Neural cell (in vitro differentiated cells): Measurements from ENCODE around the gene EFEMP1. TPM values are rescaled to one million over a fixed set of nuclear protein-coding genes. Genes with fewer than 3 reads are reported as not detected.

Source experiments
- H2AFZ ChIP-seq: fragments of 200-600, 300-800 bp; sonication (generic), shearing (Covaris generic); 2 replicates; pipeline ENCODE4 v1.6.0; 2014; ENCODE audit warnings: low read depth, mild to moderate bottlenecking, antibody characterized with exemption, low read length, moderate library complexity
- H3F3A ChIP-seq: fragments of 200-600 bp; shearing (Covaris generic); 2 replicates; pipeline ENCODE4 v1.6.1; 2016; ENCODE audit warnings: mild to moderate bottlenecking, moderate library complexity, mixed read lengths, antibody characterized with exemption, low read length; ENCODE audit not compliant: insufficient read depth, poor library complexity, severe bottlenecking
- H3K27ac ChIP-seq: fragments of 200-600, 300-800 bp; sonication (generic), shearing (Covaris generic); 2 replicates; pipeline ENCODE4 v1.5.1; 2014; ENCODE audit warnings: mild to moderate bottlenecking, low read length, moderate library complexity
- H3K27me3 ChIP-seq: fragments of 300-800, 200-600 bp; sonication (generic), shearing (Covaris generic); 2 replicates; pipeline ENCODE4 v1.6.0; 2014; ENCODE audit warnings: mild to moderate bottlenecking, low read depth, low read length, moderate library complexity; ENCODE audit not compliant: insufficient read depth
- H3K36me3 ChIP-seq: fragments of 300-800, 200-600 bp; sonication (generic), shearing (Covaris generic); 2 replicates; pipeline ENCODE4 v1.5.1; 2014; ENCODE audit warnings: mild to moderate bottlenecking, antibody characterized with exemption, low read length, moderate library complexity; ENCODE audit not compliant: insufficient read depth
- H3K4me2 ChIP-seq: fragments of 300-800, 200-600 bp; sonication (generic), shearing (Covaris generic); 2 replicates; pipeline ENCODE4 v1.6.0; 2014; ENCODE audit warnings: mild to moderate bottlenecking, low read length
- H3K4me3 ChIP-seq: fragments of 300-800, 200-600 bp; sonication (generic), shearing (Covaris generic); 2 replicates; pipeline ENCODE4 v1.5.1; 2014; ENCODE audit warnings: mild to moderate bottlenecking, low read length, moderate library complexity
- H3K79me2 ChIP-seq: fragments of 200-600 bp; shearing (Covaris generic); replicated peaks from 2 replicates; pipeline ENCODE4 v1.6.0; 2014; ENCODE audit warnings: mild to moderate bottlenecking, low read length, moderate library complexity; ENCODE audit not compliant: insufficient read depth
- H3K9ac ChIP-seq: fragments of 300-800, 200-600 bp; sonication (generic), shearing (Covaris generic); 2 replicates; pipeline ENCODE4 v1.6.1; 2016; ENCODE audit warnings: mild to moderate bottlenecking, low read length, mixed read lengths
- H3K9me2 ChIP-seq: fragments of 200-600 bp; shearing (Covaris generic); 2 replicates; pipeline ENCODE4 v1.6.1; 2016; ENCODE audit warnings: mild to moderate bottlenecking, low read length, mixed read lengths; ENCODE audit not compliant: insufficient read depth
- H3K9me3 ChIP-seq: fragments of 200-600, 300-800 bp; sonication (generic), shearing (Covaris generic); 2 replicates; pipeline ENCODE4 v1.6.1; 2016; ENCODE audit warnings: mild to moderate bottlenecking, mixed run types, low read length, moderate library complexity, mixed read lengths
- H4K20me1 ChIP-seq: fragments of 200-600 bp; shearing (Covaris generic); 2 replicates; pipeline ENCODE4 v1.6.1; 2016; ENCODE audit warnings: mild to moderate bottlenecking, mixed run types; ENCODE audit not compliant: insufficient read depth
- EP300 ChIP-seq: fragments of 450-650 bp; conservative IDR thresholded peaks from 2 replicates; pipeline ENCODE4 v1.6.1; 2014; ENCODE audit warnings: antibody characterized with exemption, mild to moderate bottlenecking, moderate library complexity; ENCODE audit not compliant: poor library complexity, severe bottlenecking
- EZH2 ChIP-seq: fragments of 200-600, 300-800 bp; shearing (Covaris generic), sonication (generic); IDR thresholded peaks from 2 replicates; pipeline ENCODE4 v1.6.1; 2014; ENCODE audit warnings: antibody characterized with exemption, low read length, borderline replicate concordance, mild to moderate bottlenecking; ENCODE audit not compliant: insufficient read depth, poor library complexity, severe bottlenecking
- MXI1 ChIP-seq: fragments of 450-650 bp; conservative IDR thresholded peaks from 2 replicates; pipeline ENCODE4 v1.6.1; 2014; ENCODE audit warnings: antibody characterized with exemption, mild to moderate bottlenecking; ENCODE audit not compliant: poor library complexity, severe bottlenecking
- POLR2AphosphoS5 ChIP-seq: IDR thresholded peaks from 2 replicates; pipeline ENCODE4 v1.6.1; 2012
- RAD21 ChIP-seq: fragments of 450-650 bp; conservative IDR thresholded peaks from 2 replicates; pipeline ENCODE4 v1.6.1; 2014; ENCODE audit warnings: antibody characterized with exemption, mild to moderate bottlenecking, moderate library complexity
- REST ChIP-seq: IDR thresholded peaks from 2 replicates; pipeline ENCODE4 v1.6.1; 2012; ENCODE audit warnings: borderline replicate concordance
- SMC3 ChIP-seq: fragments of 450-650 bp; conservative IDR thresholded peaks from 2 replicates; pipeline ENCODE4 v1.6.1; 2014; ENCODE audit warnings: antibody characterized with exemption, mild to moderate bottlenecking, moderate library complexity; ENCODE audit not compliant: poor library complexity
- TAF1 ChIP-seq: IDR thresholded peaks from 2 replicates; pipeline ENCODE4 v1.6.1; 2012; ENCODE audit warnings: low read depth
- polyA plus RNA-seq: library from polyadenylated mRNA; depleted of rRNA; stranded (reverse); fragments of >200 nt; gene quantifications from 2 replicates; pipeline ENCODE4 v1.2.3, GENCODE V29; 2014
- TF ChIP-seq, protein P1 (sequence below): fragments of 450-650 bp; IDR thresholded peaks from 2 replicates; pipeline ENCODE4 v1.5.1; 2014; ENCODE audit warnings: antibody characterized with exemption, mild to moderate bottlenecking, moderate library complexity; ENCODE audit not compliant: poor library complexity, severe bottlenecking

EFEMP1 gene
- polyA plus RNA-seq, 1 donor from 2014 or later: 2.7 TPM

GRCh38 chr2:55912926-55913325 lies 10.7 kb downstream of the EFEMP1 start:
- H3K4me3 ChIP-seq: no peak overlapping the region
- no peak overlapping the region for H3K4me2 ChIP-seq
- H3K79me2 ChIP-seq: no peaks in the 10 kb centered on the region
- no peaks in the 10 kb centered on the region for H3F3A ChIP-seq
- H3K27ac ChIP-seq: no peak overlapping the region
- no peaks in the 10 kb centered on the region for H3K9me2 ChIP-seq
- H3K9ac ChIP-seq: no peak overlapping the region
- no peaks in the 10 kb centered on the region for H3K36me3 ChIP-seq
- no peak for TF ChIP-seq MXI1
- TF ChIP-seq SMC3: no peak
- no peaks in the 10 kb centered on the region for H3K9me3 ChIP-seq
- no peaks in the 10 kb centered on the region for H3K27me3 ChIP-seq
- no peaks in the 10 kb centered on the region for H4K20me1 ChIP-seq
- no peak overlapping the region for H2AFZ ChIP-seq

- Histone ChIP-seq H3K79me2 (no peaks in the 10 kb centered on the region), H2AFZ (no peak overlapping the region), H3K9me3 (no peaks in the 10 kb centered on the region), H3K9me2 (no peaks in the 10 kb centered on the region), H3K27me3 (no peaks in the 10 kb centered on the region), H3F3A (no peaks in the 10 kb centered on the region), H3K36me3 (no peaks in the 10 kb centered on the region), H3K9ac (no peak overlapping the region), H3K4me3 (no peak overlapping the region), H3K27ac (no peak overlapping the region), H3K4me2 (no peak overlapping the region), H4K20me1 (no peaks in the 10 kb centered on the region)
- TF ChIP-seq RAD21 (no peak), TAF1 (no peak)
- TF ChIP-seq, protein P1, sequence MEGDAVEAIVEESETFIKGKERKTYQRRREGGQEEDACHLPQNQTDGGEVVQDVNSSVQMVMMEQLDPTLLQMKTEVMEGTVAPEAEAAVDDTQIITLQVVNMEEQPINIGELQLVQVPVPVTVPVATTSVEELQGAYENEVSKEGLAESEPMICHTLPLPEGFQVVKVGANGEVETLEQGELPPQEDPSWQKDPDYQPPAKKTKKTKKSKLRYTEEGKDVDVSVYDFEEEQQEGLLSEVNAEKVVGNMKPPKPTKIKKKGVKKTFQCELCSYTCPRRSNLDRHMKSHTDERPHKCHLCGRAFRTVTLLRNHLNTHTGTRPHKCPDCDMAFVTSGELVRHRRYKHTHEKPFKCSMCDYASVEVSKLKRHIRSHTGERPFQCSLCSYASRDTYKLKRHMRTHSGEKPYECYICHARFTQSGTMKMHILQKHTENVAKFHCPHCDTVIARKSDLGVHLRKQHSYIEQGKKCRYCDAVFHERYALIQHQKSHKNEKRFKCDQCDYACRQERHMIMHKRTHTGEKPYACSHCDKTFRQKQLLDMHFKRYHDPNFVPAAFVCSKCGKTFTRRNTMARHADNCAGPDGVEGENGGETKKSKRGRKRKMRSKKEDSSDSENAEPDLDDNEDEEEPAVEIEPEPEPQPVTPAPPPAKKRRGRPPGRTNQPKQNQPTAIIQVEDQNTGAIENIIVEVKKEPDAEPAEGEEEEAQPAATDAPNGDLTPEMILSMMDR: no peak
Measured at GRCh38 chr2:55910077-55910476, 13.5 kb downstream of the EFEMP1 start.

DNA sequence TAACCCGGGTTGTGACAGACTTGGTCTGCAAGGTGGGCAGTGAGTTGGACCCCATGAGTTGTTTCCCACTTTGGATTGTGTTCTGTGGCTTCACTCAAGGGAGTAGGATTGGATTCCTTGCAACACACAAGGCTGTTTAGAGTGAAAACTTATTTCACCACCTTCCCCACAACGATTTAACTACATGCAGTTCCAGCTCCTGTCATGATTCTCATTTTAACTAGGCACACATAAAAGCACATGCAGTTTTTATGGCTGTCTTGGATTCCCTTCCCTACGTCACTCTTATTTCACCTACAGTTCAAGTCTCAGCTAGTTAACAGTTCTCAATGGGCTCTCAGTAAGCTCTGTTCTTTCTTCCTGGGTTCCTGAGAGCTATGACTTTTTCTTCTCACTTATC lies 15.9 kb downstream of the EFEMP1 start:
- Histone ChIP-seq H2AFZ (no peak overlapping the region), H3K9ac (no peak overlapping the region), H3K79me2 (no peaks in the 10 kb centered on the region), H3F3A (no peaks in the 10 kb centered on the region), H3K27me3 (no peaks in the 10 kb centered on the region), H3K27ac (no peak overlapping the region), H4K20me1 (no peaks in the 10 kb centered on the region), H3K36me3 (no peaks in the 10 kb centered on the region), H3K9me3 (no peaks in the 10 kb centered on the region), H3K4me2 (no peak overlapping the region), H3K9me2 (no peaks in the 10 kb centered on the region), H3K4me3 (no peak overlapping the region)
- no peak for TF ChIP-seq EP300
- TF ChIP-seq POLR2AphosphoS5: no peak
- TF ChIP-seq TAF1: no peak
- TF ChIP-seq, protein P1: no peak
- TF ChIP-seq EZH2: no peak
- TF ChIP-seq REST: no peak
- no peak for TF ChIP-seq RAD21
- TF ChIP-seq MXI1: no peak
- TF ChIP-seq SMC3: no peak
